NCI-H128 (cell line): ENCODE measurements around the gene USP48.
A peak's percentile ranks its signal among the peaks of the same experiment; 100 is the strongest.

Experiments used
- DNase-seq: peaks from one replicate; lab custom pipeline; 2025; ENCODE audit not compliant: unreplicated experiment; lab: John Stamatoyannopoulos, UW

USP48 gene

DNA sequence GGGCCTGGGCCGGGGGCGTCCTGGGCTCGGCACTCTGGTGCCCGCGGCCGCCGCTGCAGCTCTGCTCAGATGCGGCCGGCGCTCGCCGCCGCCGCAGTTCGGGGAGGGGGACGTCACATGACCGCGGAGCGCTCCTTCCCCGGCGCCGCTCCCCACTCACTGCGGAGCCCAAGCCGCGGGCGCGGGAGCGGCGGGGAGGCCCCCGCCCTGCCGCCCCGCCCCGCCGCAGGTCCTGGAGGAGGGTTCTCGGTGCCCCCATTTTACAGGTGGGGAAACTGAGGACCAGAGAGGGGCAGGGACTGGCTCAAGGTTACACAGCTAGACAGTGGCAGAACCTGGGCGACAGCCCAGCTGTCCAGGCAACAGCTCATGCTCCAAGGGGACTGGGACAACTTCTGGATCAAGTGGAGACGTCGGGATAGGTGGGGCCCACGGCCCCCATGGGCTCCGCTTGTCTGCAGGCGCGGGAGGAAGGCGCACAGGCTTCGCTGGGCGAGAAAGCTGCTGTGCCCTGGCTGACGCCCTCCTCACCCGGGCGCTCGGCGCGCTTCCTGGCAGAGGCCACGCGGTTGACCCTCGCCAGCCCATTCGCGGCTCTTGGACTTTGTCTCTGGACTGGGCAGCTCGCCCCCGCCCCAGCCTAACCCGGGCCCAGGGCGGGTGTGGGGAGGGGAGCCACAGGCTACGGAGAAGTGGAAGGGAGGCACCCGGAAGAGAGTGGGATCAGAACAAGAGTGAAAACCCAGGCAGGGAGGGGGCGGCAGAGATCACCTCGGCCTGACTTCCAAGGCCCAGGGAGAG is 113.5 kb downstream of the USP48 start, which contains the start of gene RAP1GAP:
RAP1GAP (minus strand) TSS at position 100 of the 801 bp plus-strand sequence. CDS start 49,325 bp downstream, outside the sequence.
- peak; percentile 30 for DNase-seq

DNA sequence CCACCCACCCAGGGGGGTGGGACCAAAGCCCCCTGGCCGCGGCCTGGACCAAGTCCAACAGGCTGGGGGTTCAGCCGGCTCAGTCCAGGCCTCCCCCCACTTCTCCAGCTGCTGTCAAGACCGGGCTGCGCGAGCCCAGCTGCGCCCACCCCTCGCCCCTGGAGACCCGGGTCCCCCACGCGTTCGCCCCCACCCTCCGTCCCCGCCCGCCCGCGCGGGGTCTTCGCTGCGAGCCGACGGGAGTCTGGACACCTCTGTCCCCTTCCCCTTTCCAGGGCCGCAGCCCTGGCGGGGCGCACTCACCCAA is 114.0 kb downstream of the USP48 start:
- no peak for DNase-seq

DNA sequence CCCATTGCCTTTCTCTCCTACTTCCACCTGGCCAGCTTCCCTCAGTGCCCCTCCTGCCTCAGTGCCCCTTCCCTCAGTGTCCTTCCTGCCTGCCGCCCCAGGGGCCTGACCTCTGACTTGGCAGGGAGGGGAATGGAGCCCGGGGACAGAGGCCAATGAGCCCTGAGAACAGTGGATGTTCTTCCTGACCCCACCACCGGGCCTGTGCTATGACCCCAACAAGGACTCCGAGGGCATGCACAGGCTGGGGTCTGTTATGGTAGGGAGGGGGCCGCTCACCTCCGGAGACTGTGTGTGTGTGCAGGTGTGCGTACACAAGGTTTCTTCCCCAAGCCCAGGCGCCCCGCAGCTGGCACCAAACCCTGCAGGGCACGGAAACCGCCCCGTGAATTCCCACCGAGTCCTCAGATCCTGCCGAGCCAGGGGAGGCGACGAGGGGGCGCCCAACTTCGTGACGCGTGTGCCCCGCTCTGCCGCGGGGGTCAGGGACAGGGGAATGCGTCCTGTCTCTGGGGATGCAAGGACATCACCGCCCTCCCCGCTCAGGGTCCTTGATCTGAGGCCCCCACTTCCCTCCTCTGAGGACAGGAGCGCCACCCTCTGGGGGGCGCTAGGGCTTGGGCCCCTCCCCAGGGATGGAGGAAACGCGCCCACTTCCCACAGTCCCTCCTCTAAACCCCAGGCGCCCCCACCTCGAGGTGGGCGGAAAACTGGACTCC is 114.6 kb downstream of the USP48 start:
- no peak for DNase-seq

DNA sequence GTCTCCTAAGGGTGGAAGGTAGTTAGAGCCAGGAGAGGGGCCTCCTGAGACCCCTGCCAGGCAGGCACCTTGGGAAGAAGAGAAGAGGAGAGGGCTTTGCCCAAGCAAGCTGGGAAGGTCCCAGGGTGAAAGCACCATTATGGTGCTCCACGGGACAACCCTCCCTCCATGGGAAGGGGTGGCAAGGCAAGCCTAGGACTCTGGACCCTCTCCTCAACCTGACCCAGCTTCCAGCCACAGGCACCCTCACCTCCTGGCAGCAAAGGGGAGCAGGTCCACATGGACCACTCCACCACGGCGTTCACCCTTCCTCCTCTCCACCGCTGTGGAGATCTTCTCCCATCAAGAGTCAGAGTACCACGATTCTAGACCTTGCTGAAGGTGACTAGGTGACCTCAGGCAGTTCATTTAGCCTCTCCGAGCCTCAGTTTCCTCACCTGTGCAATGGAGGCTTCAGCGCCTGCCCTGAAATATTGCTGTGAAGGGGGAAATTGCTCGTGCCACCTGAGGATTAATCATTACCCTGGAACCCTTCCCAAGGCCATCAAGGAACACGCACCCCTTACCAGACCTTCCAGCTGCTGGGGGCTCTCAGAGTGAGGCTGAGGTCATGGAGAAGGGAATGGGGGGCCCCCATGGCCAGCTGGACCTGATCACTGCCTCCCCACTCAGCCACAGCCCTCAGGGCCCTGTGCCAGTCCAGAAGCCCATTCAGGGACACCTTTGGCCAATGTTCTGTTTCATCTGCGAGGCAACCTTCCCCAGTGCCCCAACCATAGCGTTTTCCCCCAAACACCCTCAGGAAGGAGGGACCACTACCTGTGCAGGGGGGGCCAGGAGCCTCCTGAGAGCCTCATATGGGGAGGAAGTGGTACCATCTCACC is 115.4 kb downstream of the USP48 start:
- no peak for DNase-seq

DNA sequence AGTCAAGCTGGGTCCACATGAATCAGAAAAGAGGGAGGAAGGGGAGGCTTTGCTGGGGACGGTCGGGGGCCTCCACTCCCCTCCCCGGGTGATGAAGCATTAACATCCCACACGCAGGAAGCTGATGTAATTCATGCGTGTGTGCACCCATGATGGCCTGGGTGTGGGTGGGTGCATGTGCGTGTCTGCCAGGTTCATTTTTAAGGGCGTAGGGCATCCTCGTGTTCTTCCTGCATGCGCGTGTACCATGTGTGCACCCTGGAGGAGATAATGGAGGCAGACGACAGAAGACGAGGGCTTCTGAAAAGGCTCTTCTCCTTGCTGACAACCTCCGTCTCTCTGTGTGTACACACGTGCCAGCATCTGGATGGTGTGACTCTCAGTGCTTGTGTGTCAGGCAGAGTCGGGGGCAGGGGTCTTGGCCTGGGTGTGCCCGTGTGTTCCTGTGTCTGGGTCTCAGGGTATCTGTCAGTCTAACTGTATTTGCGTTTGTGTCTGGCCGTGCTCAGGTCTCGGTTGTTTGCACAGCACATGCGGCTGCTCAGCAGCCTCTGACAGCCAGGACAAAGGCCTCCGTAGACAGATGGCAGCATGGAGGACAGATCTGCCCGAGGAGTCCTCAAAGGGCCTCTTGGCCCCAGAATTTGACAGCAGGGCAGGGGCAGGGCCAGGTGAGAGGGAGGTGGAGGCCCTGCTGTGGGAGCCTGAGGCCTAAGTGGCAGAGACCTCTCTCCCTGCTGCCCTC is 116.2 kb downstream of the USP48 start:
- no peak for DNase-seq

DNA sequence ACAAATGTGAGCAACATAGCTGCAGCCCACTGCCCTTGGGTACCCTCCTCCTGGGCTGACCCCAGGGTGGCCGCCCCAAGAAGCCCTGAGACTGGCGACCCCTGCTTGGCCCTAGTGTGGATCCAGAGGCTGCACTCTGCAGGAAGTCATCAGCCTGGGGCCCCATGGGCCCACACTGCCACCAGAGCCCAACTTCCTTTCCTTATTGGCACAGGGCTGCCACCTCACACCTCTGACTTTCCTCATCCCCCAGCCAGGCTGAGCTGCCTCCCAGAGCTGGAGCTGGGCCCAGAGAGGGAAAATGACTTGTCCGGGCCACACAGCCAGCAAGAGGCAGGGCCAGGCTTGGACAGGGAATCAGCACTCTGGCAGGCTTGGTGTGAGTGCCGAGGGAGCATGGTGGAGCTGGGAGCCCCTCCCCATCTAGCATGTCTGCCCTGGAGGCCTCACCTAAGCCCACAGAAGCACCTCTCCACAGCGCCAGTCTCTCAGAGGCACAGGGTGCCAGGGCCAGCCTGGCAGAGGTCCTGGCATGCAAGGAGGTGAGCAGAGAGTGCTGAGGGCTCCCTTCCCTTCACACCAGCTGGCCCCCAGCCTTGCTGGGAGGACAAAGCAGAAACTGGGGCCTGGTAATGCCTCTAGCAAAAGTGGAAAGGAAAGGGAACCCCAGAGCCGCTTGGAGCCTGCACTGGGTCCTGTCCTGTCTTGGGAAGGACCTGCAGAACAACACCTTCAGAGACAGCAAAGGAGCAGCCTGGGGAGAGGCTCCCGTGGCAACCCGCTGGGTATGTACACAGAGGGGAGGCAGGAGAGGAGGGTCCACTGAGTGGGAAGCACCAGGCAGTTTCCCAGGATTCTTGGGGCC is 117.0 kb downstream of the USP48 start:
- DNase-seq = no peak

DNA sequence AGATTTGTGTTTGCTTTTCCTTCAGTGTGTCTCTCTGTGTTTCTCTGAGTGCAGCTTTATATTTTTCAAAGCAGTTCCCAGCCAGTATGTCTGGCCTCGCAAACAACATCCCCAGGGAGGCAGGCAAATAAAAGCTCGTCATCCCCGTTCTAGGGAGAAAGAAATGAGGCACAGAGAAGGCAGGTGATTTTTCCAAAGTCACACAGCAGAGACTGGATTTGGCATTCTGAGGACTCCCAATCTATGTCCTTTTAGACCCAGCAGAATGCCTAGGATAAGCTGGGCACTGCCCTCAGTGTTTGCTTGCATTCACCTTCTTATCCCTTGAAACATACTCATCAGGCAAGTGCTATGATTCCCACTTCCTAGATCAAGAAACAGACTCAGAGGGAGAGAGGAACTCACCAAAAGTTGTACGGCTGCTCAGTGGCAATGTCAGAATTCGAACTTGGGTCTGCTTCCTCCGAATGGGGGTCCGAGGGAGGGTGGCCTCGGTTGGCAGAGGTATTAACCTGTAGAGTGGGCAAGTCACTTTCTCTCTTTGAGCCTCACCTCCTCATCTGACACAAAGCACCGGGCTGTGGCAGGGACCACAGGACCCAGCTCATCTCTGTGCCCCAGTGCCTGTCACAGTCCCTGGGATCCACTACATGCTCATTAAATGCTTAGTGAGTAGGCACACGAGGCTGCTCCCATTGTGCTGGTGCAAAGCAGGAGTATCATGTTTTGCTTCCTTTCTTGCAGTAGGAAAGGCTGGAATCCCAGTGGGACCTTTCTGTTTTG is 118.0 kb downstream of the USP48 start:
- no peak for DNase-seq

DNA sequence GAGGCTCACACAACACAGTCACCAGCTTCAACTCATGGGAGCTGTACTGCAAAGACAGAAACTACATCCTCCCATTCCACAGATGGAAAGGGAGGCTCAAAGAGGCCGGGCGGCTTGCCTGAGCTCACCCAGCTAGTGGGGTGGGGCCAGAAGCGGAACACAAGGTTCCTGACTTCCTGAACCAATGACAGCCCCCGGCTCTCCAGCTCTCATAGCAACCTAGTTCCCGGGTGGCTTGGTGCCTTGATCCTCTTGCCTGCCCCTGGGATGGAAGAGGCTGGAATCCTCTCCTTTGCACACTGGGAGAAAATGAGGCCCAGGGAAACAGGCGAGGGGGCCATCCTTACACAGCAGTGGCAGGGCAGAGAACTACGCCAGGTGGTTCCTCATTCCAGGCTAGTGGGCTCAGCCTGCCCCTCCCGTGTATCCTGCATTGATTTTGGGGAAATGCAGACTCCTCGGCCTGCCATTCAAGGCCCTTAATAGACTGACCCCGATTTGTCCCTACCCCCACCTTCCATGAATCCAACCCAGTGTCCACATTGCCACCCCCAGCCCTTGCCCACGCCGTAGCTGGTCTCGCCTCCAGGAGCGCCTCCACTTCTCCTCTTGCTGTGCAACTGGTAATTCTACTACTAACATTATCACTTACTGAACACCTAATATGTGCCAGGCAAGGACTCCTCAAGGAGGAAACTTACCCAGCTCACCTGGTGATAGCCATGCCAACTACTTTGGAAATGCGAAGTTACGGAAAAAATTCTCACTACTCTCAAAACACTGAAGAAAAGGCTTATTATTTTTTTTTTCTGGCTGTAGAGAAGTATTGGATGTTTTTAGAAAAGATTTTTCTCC is 118.8 kb downstream of the USP48 start:
- DNase-seq = no peak

DNA sequence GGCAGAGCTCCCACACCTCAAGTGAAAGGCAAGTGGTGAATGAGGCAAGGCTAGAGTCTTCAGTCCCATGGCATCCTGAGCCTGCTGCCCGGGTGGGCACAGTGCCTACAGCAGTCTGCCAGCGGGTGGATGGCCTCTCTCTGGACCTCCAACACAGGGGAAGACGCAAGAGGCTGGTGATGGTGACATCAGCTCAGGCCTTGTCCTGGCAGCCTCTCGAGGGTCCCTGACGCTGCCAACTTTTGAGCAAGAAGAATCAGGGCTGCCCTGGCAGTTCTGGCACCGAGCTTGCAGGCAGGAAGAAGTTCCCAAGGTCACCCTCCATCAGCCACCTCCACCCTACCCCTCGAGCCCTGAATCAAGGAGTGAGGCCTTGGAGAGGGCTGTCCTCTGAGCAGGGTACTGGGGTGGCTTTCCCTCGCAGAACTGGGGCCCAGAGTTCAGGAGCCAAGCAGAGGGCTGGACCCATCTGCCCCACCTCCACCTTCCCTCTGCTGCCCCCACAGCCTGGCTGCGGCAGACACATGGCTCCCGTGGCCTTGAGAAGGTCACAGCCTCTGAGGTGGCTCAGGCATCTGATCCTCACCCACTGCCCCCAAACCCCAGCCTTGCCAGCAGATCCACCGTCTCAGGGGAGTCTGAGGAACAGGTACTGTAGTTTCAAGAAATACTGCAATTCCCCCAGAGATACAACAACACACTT is 119.5 kb downstream of the USP48 start:
- no peak for DNase-seq

DNA sequence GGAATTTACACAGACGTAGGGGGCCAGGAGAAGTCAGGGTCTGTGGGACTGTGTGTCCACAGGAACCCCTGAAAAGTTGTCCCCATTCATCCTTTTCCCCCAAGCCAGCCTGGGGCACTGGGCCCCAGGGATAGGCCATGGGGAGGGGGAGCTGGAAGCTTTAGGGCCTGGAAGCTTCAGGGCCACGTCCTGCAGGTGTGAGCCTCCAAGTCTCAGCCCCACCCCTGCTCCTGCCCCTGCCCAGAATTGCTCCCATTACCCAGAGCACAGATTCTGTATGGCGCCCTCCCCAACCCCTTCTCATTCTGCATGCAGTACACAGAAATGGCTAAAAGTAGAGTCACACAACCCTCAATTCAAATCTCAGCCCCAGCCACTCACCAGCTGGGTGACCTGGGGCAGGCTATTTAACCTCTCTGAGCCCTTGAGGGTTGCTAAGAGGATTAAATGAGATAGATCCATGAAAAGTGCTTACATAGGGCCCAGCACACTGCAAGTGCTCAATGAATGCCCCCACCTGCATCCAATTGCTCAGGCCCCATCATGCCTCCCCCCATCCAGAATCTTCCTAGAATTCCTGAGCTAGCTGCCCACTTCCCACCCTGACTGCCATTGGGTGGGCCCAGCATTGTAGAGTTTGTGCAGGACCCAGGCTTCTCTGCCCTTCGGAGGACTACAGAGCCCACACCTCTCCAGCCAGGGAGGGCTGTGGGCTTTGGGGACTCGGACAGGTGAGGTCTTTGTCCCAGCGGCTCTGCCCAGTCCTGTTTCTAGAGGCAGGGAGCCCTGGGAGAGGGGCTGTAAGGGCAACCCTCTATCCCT is 120.3 kb downstream of the USP48 start:
- DNase-seq = no peak

DNA sequence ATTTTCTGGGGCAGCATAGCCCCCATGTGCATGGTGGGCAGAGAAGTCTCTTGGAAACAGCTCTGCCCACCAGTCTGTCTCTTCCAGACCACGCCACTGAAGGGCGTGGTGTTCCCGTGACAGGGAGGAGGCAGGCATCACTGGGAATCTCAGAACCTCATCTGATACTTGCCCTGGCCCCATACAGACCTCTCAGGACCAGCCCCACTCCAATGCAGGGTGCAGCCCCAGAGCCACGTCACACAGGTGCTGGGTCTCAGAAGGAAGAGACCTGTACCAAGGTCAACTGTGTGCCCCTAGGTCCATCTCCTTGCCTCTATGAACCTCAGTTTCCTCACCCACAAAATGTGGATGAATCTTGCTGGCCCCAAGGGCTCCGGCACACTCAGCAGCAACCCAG is 121.1 kb downstream of the USP48 start:
- no peak for DNase-seq

DNA sequence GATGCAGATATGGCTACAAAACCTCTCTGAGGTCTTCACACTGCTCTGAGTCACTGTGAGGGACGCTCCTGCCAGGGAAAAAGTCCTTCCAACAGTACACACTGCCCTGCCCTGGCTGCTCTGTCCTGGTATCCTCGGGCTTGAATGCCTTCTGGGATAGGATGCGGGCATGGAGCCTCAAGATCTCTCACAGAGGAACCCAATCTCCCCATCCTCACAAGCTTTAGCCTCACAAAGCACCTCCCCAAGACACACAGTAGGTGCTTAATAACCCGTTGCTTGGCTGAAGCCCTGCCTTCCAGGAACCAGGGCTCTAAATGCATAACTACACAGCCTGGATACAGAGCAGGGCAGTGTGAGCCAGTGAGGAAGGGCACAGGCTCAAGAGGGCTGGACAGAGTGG is 123.0 kb downstream of the USP48 start:
- DNase-seq = no peak

DNA sequence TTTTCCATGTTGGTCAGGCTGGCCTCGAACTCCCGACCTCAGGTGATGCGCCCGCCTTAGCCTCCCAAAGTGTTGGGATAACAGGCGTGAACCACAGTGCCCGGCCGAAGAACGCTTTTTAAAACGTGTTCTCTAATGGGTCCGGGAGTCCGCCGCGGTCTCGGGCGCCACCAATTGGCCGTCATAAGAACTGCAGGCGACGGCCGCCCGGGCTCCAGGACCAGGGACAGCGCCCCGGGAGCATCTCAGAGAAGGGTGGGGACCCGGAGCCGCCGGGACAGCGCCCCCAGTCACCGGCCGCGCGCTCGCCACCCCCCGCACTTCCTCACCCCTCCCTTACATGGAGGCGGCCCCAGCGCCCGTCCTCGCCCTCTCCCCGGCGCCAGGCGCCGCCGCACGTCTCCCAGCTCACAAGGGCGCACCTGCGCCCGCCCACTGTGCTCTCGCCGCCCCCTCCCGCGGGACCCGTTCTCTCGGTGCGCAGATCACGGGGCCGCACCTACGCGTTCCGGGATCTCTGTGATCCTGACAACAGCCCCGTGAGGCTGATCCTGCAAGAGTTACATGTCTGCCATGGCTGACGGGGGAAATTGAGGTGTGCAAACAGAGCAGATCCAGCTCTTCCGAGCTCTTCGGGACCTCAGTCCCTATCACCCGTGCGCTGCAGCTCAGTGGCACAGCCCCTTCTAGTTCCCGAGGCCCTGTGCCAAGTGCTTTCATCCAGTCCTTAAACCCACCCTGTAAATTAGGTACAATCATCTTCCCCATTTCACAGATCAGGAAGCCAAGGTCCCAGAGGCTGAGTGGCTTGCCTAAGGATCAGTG is 123.6 kb downstream of the USP48 start:
- DNase-seq = peak; percentile 76

DNA sequence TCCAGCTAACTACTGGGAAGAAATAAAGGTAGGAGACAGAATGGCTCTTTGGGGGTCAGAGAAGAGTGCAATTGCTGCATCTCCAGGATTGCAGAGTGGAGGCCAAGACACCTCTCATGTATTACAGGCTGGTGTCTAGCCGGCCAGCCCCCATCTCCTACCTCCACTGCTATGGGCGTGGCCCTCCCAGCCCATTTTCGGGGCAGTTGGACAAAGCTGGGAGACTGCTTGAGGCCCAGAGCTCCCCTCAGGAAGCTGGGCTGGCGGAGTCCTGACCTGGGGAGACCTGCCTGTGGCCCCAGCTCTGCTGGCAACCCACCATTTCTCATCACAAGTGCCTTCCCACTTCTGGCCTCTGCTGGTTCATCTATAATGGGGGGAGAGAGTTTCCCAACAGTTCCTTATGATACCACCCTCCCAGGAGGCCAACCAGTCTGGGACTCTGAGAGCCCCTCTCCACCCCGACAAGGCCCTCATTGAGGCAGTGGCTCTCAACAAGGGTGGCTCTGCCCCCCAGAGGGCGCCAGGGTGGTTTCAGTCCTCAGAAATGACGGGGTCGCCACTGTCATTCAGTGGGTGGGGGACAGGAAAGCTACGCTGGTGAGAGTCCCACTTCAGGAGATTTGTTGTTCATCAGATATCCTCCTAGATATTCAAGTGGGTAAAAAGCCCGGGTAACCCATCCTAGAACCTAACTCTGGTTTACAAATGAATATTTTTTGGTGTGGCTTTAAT is 125.3 kb downstream of the USP48 start:
- DNase-seq = no peak

DNA sequence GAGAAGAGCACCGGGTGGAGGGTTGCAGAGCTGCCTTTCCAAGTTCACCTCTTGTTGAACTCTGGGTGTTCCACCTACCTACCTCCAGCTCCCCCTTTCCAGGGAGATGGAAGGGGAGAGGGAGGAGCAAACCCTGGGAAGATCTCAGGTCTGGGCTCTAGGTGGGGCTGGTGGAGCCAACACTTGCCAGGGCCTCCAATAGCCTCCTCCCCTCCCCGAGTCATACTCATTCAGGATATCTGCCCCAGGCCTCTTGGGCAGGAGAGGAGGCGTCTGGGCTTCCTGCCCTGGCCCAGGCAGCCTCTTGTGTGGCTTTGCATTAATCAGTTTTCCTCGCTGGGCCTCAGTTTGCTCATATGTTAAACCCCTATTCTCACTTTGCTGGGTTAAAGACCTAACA is 127.2 kb downstream of the USP48 start:
- DNase-seq = no peak
